ENCODE data around the gene OLFML2A. TPM values are rescaled to one million over a fixed set of nuclear protein-coding genes. Genes with fewer than 3 reads are reported as not detected.

Gene OLFML2A
- total RNA-seq, 1 donor from 2014 or later, result not detected

DNA sequence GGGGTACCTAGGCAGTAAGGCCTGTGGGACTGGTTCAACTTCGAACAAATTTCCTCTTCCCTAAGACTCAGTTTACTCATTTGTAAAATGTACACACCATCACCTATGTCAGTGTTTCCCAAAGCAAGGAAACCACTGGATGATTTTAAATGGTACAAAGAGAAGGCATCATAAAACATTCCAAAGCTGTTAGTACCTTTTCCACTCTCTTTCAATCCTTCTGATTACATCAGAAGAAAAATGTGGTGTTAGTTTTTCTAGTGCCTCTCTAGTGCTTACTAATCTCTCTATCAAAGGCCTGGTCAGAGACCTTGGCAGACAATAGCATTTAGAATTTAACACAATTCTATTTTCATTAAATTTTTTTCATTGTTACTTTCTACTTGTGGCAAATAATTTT lies 24.0 kb upstream of the OLFML2A start:
- DNase-seq, result no peak
- intact Hi-C loops (cut with micrococcal nuclease), result loop anchor here (5.0 kb wide), 1 partner anchor 131 kb away; no protein-coding TSS in a partner anchor
- Mint-ChIP-seq H3K27me3 (peaks cover 54% of the 10 kb centered on the region), H3K4me1 (peaks cover 2% of the 10 kb centered on the region), H3K9me3 (no peaks in the 10 kb centered on the region), H3K27ac (no peak overlapping the region), H3K36me3 (ENCODE audit: low read depth) (no peaks in the 10 kb centered on the region), H3K4me3 (no peak overlapping the region)

DNA sequence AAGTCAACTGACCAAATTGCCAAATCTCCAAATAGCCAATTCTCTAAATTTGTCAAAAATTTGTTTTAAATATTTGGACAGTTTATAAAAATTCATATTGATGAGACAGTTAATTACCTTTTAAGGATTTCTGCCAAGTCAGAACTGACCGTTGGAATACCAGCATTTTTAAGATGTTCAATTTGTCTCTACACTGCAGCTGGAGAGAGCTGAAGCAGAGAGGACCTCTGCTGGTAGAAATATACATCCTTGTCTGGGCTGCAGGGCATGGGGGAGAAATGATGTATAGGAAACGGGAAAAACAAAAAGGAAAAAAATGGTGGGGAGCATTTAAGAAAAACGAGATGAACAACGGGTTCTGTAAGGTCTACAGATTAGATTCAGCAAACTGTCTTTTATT lies 22.6 kb upstream of the OLFML2A start:
- intact Hi-C loops (cut with micrococcal nuclease), result loop anchor here (2.0 to 5.0 kb wide), 2 partner anchors 41 to 132 kb away; no protein-coding TSS in a partner anchor
- DNase-seq, result no peak
- no peaks in the 10 kb centered on the region for H3K9me3 Mint-ChIP-seq
- no peak overlapping the region for H3K4me3 Mint-ChIP-seq
- H3K4me1 Mint-ChIP-seq, result peaks cover 5% of the 10 kb centered on the region
- peaks cover 63% of the 10 kb centered on the region for H3K27me3 Mint-ChIP-seq
- H3K36me3 Mint-ChIP-seq (ENCODE audit: low read depth), result no peaks in the 10 kb centered on the region
- H3K27ac Mint-ChIP-seq, result no peak overlapping the region

DNA sequence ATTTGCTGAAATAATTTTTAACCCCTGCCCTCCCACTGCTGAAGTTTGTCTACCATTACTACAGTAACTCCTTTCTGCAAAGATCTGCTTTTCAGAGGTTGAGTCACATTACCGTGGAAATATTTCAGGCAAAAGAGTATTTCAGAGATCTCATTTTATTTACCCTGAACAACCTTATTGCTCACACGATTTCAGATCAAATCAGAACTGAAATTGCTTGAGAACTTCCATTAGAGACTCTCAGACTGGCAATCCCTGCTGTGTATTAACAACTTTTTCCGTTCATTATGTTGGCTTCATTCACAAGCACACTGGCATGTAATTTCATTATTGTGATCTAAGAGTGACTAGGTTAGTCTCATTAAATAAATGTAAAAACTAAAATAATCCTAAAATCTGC lies 21.9 kb upstream of the OLFML2A start:
- Mint-ChIP-seq H3K36me3 (ENCODE audit: low read depth) (no peaks in the 10 kb centered on the region), H3K4me1 (peaks cover 5% of the 10 kb centered on the region), H3K27ac (no peak overlapping the region), H3K9me3 (no peaks in the 10 kb centered on the region), H3K27me3 (peaks cover 62% of the 10 kb centered on the region), H3K4me3 (no peak overlapping the region)
- intact Hi-C loops (cut with micrococcal nuclease), result loop anchor here (2.0 kb wide), 1 partner anchor 42 kb away; no protein-coding TSS in a partner anchor
- DNase-seq, result no peak

DNA sequence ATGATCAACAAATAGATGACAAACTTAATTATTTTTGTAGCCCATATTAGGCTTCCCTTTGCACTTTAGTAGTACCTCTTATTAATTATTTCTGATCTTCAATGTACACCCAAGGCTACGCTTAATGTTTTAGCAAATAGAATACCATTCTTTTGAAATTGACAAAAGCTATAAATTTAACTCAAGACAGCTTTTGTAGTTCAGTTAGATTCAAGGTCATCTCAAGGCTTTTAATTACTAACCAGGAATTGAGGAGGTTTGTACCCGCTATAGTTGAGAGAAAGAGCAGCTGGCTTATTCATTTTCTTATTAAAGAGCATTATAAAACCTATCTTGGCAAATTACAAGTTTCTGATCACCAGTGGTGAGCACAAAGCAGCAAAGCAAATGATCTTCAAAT lies 20.9 kb upstream of the OLFML2A start:
- Mint-ChIP-seq H3K36me3 (ENCODE audit: low read depth) (no peaks in the 10 kb centered on the region), H3K4me1 (peaks cover 5% of the 10 kb centered on the region), H3K27me3 (peaks cover 67% of the 10 kb centered on the region), H3K9me3 (no peaks in the 10 kb centered on the region), H3K4me3 (no peak overlapping the region), H3K27ac (no peak overlapping the region)
- no peak for DNase-seq
- intact Hi-C loops (cut with micrococcal nuclease), result no loop called here

DNA sequence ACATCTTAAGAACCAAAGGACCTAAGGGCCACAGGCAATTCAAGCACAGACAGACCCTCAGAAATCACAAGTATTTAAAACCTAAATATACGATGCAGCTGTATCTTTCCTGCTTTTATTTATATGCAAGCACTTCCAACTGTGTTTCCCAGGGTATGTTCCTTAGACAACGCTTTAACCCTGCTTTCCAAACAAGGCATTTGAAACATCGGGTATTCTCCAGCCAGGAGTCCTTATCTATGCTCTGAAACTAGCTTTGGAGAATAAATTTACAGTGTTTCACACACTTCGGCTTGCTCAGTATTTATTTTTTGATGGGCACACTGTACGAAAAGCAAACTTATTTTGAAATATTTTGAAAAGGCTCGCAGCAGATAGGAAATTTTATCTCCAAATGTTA lies 19.3 kb upstream of the OLFML2A start:
- no peak for DNase-seq
- Mint-ChIP-seq H3K4me1 (peaks cover 5% of the 10 kb centered on the region), H3K9me3 (no peaks in the 10 kb centered on the region), H3K36me3 (ENCODE audit: low read depth) (no peaks in the 10 kb centered on the region), H3K27ac (no peak overlapping the region), H3K4me3 (no peak overlapping the region), H3K27me3 (peaks cover 76% of the 10 kb centered on the region)
- intact Hi-C loops (cut with micrococcal nuclease), result no loop called here

DNA sequence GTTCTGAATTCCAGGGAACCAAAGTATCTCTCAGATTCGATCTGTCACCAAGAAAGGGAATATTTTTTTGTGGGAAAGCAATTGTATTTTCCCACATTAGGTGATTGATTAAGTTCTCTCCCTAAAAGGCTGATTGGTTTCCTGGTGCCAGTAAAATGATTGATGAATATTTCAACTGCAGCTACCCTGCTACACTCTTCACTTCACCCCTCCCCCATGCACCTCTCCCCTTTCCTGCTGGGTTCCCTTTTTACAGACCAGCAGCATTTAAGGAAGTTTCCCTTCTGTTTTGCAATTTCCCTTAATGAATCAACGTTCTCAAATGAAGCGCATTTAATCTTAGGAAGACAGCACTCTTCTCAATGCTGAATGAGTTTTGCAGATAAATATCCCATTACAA lies 18.9 kb upstream of the OLFML2A start:
- intact Hi-C loops (cut with micrococcal nuclease), result no loop called here
- Mint-ChIP-seq H3K27me3 (peaks cover 76% of the 10 kb centered on the region), H3K4me3 (no peak overlapping the region), H3K4me1 (peaks cover 5% of the 10 kb centered on the region), H3K36me3 (ENCODE audit: low read depth) (no peaks in the 10 kb centered on the region), H3K9me3 (no peaks in the 10 kb centered on the region), H3K27ac (no peak overlapping the region)
- DNase-seq, result no peak

DNA sequence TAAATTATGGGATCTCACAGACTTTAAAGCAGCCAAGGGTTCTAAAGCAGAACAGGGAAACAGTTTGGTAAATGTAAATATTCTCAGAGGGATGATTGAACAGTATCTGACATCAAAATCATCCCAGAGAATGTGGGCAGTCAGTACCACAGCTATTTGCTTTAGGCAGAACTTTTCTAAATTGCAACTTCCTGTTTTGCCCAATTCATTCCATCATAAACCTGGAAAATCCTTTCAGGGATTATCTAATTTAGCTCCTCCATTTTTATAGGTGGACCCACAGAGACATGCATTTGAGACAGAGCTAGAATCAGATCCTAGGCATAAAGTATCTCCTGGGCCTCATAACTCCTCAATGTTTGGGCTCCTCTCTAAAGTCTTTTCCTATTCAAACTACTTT lies 18.2 kb upstream of the OLFML2A start:
- DNase-seq, result no peak
- no peaks in the 10 kb centered on the region for H3K36me3 Mint-ChIP-seq (ENCODE audit: low read depth)
- no peak overlapping the region for H3K27ac Mint-ChIP-seq
- intact Hi-C loops (cut with micrococcal nuclease), result no loop called here
- peaks cover 78% of the 10 kb centered on the region for H3K27me3 Mint-ChIP-seq
- peaks cover 5% of the 10 kb centered on the region for H3K4me1 Mint-ChIP-seq
- no peak overlapping the region for H3K4me3 Mint-ChIP-seq
- H3K9me3 Mint-ChIP-seq, result no peaks in the 10 kb centered on the region

DNA sequence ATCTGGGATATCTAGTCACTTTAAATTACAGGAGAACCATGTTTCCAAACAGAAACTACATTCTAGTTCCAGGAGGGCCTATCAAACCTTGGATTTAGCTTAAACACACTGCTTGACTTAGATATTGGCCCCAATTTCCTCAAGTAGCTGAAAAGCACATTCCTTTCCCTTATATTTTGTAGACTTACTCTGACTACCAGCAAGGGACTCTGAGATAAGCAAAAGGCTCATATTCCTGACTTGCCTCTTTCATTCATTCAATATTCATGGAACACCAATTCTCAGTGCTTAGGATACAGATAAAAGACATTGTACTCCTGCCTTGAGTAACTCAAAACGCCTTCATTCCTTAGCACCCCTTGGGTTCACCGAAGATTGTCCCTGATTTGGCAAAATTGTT lies 17.6 kb upstream of the OLFML2A start:
- no peak for DNase-seq
- H3K36me3 Mint-ChIP-seq (ENCODE audit: low read depth), result no peaks in the 10 kb centered on the region
- no peak overlapping the region for H3K27ac Mint-ChIP-seq
- intact Hi-C loops (cut with micrococcal nuclease), result no loop called here
- peaks cover 5% of the 10 kb centered on the region for H3K4me1 Mint-ChIP-seq
- no peaks in the 10 kb centered on the region for H3K9me3 Mint-ChIP-seq
- H3K27me3 Mint-ChIP-seq, result peaks cover 80% of the 10 kb centered on the region
- no peak overlapping the region for H3K4me3 Mint-ChIP-seq

DNA sequence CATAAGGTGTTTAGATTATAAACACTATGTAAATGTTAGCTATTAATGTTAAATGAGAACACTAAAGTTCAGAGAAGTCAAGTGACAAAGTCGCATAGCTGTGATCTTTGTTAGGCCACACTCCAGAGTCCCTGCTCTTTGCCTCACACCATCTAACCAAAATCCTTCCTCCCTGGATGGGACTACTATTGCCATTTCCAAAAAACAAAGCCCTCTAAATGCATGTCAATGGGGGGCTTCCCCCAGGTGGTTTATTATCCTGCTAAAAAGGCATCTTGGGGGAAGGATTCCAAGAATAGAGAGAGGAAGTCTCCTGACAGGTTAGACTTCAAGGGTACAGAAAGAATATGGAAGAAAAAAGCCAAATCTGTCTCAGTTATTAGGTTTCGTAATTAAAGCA lies 16.2 kb upstream of the OLFML2A start:
- no peak overlapping the region for H3K27ac Mint-ChIP-seq
- H3K4me1 Mint-ChIP-seq, result peaks cover 2% of the 10 kb centered on the region
- intact Hi-C loops (cut with micrococcal nuclease), result no loop called here
- no peaks in the 10 kb centered on the region for H3K36me3 Mint-ChIP-seq (ENCODE audit: low read depth)
- H3K9me3 Mint-ChIP-seq, result no peaks in the 10 kb centered on the region
- no peak for DNase-seq
- H3K4me3 Mint-ChIP-seq, result no peak overlapping the region
- H3K27me3 Mint-ChIP-seq, result peaks cover 75% of the 10 kb centered on the region

DNA sequence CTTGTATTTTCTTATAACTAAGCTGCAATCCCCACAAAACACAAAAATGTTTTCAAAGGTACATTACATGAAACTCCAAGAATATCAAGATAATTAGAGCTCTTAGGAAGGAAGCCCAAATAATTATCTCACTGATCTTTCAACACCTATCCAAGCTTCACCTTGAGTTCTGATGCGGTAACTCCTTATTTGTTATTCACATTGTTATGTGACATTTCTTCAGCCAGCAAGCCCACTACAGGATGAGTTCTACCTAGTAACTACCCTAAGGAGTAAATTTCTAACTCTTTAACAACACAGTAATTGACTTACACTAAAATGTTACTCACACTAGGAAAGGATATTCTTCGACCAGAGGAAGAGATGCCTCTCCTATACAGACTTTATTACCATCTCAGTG lies 15.7 kb upstream of the OLFML2A start:
- no peak overlapping the region for H3K27ac Mint-ChIP-seq
- no peaks in the 10 kb centered on the region for H3K36me3 Mint-ChIP-seq (ENCODE audit: low read depth)
- DNase-seq, result no peak
- peaks cover 76% of the 10 kb centered on the region for H3K27me3 Mint-ChIP-seq
- H3K9me3 Mint-ChIP-seq, result no peaks in the 10 kb centered on the region
- H3K4me3 Mint-ChIP-seq, result no peak overlapping the region
- intact Hi-C loops (cut with micrococcal nuclease), result no loop called here
- H3K4me1 Mint-ChIP-seq, result peaks cover 2% of the 10 kb centered on the region

DNA sequence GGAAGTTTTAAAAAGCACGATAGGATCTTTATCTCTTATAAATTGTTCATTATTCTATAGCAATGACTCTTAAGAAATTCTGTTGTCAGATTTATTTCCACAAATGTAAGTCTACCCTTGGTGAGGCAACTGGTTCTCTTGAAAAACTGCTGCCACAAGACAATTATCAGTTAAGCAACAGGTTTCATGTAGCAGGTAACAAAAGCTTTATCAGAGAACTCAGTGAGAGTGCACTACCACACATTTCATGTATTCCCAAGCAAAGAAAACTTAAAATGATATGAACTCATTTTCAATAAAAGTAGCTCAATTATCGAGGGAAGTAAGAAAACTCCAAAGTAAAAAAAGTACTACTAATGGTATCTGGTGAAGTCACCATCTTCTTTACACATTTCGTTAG lies 15.2 kb upstream of the OLFML2A start:
- peaks cover 2% of the 10 kb centered on the region for H3K4me1 Mint-ChIP-seq
- H3K9me3 Mint-ChIP-seq, result no peaks in the 10 kb centered on the region
- no peak overlapping the region for H3K27ac Mint-ChIP-seq
- intact Hi-C loops (cut with micrococcal nuclease), result no loop called here
- H3K36me3 Mint-ChIP-seq (ENCODE audit: low read depth), result no peaks in the 10 kb centered on the region
- H3K27me3 Mint-ChIP-seq, result peaks cover 75% of the 10 kb centered on the region
- H3K4me3 Mint-ChIP-seq, result no peak overlapping the region
- no peak for DNase-seq

DNA sequence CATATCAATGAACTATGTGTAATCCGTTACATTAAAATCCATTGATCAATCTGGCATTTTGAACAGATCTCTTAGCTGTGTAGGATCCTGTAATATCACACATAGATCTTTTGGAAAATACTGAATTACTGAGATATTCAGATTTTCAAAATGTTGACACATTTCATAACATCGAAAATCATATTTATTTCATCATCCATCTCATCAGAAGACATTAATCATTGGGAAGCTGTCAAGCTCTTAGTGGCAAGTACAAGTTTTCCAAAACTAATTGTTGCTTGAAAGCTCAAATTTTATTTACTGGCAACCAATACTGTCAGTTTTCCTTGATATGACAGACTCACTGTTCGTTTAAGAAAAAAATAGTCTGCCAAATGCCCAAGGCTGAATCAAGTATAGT lies 14.3 kb upstream of the OLFML2A start:
- H3K27me3 Mint-ChIP-seq, result peaks cover 76% of the 10 kb centered on the region
- intact Hi-C loops (cut with micrococcal nuclease), result no loop called here
- no peak overlapping the region for H3K27ac Mint-ChIP-seq
- H3K36me3 Mint-ChIP-seq (ENCODE audit: low read depth), result no peaks in the 10 kb centered on the region
- H3K9me3 Mint-ChIP-seq, result no peaks in the 10 kb centered on the region
- no peak overlapping the region for H3K4me3 Mint-ChIP-seq
- no peak for DNase-seq
- peaks cover 2% of the 10 kb centered on the region for H3K4me1 Mint-ChIP-seq

DNA sequence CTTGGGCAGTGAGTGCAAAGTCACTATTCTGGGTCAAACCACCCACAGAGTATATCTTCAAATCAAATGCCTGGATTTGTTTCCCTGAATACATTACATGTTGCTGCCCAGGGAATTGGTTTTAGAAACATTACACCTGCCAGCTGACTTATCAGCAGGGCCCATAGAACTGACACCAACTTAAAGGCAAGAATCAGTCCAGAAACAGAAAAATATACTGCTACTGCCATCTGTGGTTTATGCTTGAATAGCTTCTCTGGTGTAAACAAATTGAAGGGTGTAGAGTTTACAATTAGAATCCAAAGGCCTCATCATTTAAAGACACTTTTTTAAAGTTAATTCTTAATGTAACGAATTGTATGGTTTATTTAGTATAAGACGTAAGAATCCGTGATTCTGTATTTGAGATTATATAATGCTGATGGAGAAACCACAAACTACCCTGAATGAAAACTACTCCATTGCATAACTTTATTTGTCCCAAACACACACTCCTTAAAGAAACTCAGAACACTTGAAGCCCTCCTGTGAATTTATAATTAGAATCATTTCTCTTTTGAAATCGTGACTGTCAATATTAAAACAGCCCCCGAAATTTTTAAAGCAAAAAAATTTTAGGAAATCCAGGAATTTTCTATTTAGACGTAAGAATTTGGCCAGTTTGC lies 12.0 kb upstream of the OLFML2A start:
- Mint-ChIP-seq H3K9me3 (no peaks in the 10 kb centered on the region), H3K27ac (no peak overlapping the region), H3K4me1 (peaks cover 12% of the 10 kb centered on the region), H3K4me3 (no peak overlapping the region), H3K36me3 (ENCODE audit: low read depth) (peaks cover 2% of the 10 kb centered on the region), H3K27me3 (peaks cover 82% of the 10 kb centered on the region)
- intact Hi-C loops (cut with micrococcal nuclease), result loop anchor here (2.0 kb wide), 1 partner anchor 148 kb away; no protein-coding TSS in a partner anchor
- DNase-seq, result no peak

DNA sequence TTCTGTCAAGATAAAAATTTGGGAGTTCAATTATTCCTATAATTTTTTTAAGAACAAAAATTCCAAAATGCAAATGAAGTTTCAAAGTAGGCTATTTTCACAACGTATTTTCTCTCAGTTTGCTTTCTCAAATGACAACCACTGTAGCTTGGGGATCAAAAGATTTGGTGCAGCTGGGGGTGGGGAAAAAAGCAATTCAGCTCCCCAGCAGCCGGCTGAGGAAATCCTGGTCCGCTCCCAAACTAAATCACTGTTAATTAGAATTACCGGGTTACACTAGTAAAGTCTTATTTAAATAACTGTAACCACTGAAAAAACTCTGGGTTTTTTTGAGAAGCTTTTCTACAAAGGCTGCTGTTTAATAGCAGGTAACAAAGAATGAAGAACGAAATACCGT lies 11.5 kb upstream of the OLFML2A start:
- Mint-ChIP-seq H3K9me3 (no peaks in the 10 kb centered on the region), H3K4me3 (no peak overlapping the region), H3K27me3 (peaks cover 85% of the 10 kb centered on the region), H3K36me3 (ENCODE audit: low read depth) (peaks cover 2% of the 10 kb centered on the region), H3K4me1 (peaks cover 17% of the 10 kb centered on the region), H3K27ac (no peak overlapping the region)
- DNase-seq, result no peak
- intact Hi-C loops (cut with micrococcal nuclease), result loop anchor here (2.0 kb wide), 1 partner anchor 149 kb away; no protein-coding TSS in a partner anchor

DNA sequence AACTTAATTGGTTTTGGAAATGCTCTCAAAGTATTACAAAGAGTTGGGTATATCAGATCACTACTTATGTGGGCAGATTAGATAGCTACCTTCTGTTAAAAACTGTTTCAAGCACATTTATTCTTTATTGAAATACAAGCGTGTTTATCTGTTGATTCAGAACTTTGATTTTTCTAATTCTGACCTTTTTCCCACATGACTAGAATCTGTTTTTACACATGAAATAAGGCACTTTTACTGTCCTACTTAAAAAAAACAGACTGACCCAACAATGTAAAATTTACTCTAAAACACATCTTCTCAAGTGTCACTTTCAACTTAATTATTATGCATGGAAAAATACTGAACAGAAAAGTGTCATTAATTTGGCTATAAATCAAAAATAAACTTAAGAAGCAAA lies 10.6 kb upstream of the OLFML2A start:
- Mint-ChIP-seq H3K4me1 (peaks cover 19% of the 10 kb centered on the region), H3K27me3 (peaks cover 77% of the 10 kb centered on the region), H3K9me3 (no peaks in the 10 kb centered on the region), H3K4me3 (no peak overlapping the region), H3K36me3 (ENCODE audit: low read depth) (peaks cover 2% of the 10 kb centered on the region), H3K27ac (no peak overlapping the region)
- intact Hi-C loops (cut with micrococcal nuclease), result no loop called here
- DNase-seq, result no peak
